Chondrocyte (in vitro differentiated cells): ENCODE results near the gene EGLN1. TPM values are rescaled to one million over a fixed set of nuclear protein-coding genes. Genes with fewer than 3 reads are reported as not detected.

Source experiments
- DNase-seq: peaks from one replicate; pipeline ENCODE4 v3.0.0; 2021; ENCODE audit warnings: mixed read lengths, low spot score
- H3K27ac Mint-ChIP-seq: one replicate; pipeline ENCODE4 v1.8.0; 2021; ENCODE audit warnings: mild to moderate bottlenecking, moderate library complexity, mixed read lengths; ENCODE audit not compliant: unreplicated experiment
- H3K27me3 Mint-ChIP-seq: 2 replicates; pipeline ENCODE4 v1.8.0; 2021; ENCODE audit warnings: low read depth, mixed read lengths
- H3K36me3 Mint-ChIP-seq: 2 replicates; pipeline ENCODE4 v1.8.0; 2021; ENCODE audit warnings: low read depth, mixed read lengths
- H3K4me1 Mint-ChIP-seq: 2 replicates; pipeline ENCODE4 v1.8.0; 2021; ENCODE audit warnings: low read depth, mild to moderate bottlenecking, mixed read lengths
- H3K4me3 Mint-ChIP-seq: one replicate; pipeline ENCODE4 v1.8.0; 2021; ENCODE audit warnings: mild to moderate bottlenecking, moderate library complexity, mixed read lengths; ENCODE audit not compliant: unreplicated experiment
- H3K9me3 Mint-ChIP-seq: 2 replicates; pipeline ENCODE4 v1.8.0; 2021; ENCODE audit warnings: low read depth, mixed read lengths
- total RNA-seq: library from RNA; stranded (reverse); gene quantifications from 3 replicates; pipeline ENCODE4 v1.2.1, GENCODE V29; 2021
- TF ChIP-seq, protein P1 (sequence below): fragments of 200-600 bp; sonication (generic); IDR thresholded peaks from 2 replicates; pipeline ENCODE4 v1.5.0; 2021; ENCODE audit warnings: antibody characterized with exemption, mild to moderate bottlenecking, moderate library complexity

Gene EGLN1
- total RNA-seq, 1 donor from 2014 or later: 36.6 TPM

DNA sequence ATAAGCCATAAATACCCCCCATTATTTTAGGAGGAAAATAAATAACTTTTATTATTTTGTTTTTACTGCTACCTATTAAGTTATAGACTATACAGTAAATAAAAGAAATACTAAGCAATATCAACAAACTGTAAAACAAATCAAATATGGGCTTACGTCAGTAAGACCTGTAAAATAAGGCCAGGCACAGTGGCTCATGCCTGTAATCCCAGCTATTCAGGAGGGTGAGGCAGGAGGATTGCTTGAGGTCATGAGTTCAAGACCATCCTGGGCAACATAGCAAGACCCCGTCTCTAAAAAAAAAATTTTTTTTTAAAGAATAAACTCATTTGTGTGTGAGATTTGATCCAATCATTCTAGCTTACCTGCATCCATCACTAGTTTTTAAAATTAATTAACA is 17.8 kb downstream of the EGLN1 start:
- Mint-ChIP-seq H3K9me3 (no peaks in the 10 kb centered on the region), H3K27ac (no peak overlapping the region), H3K4me1 (peaks cover 9% of the 10 kb centered on the region), H3K4me3 (no peak overlapping the region), H3K27me3 (no peaks in the 10 kb centered on the region), H3K36me3 (no peaks in the 10 kb centered on the region)
- TF ChIP-seq, protein P1, sequence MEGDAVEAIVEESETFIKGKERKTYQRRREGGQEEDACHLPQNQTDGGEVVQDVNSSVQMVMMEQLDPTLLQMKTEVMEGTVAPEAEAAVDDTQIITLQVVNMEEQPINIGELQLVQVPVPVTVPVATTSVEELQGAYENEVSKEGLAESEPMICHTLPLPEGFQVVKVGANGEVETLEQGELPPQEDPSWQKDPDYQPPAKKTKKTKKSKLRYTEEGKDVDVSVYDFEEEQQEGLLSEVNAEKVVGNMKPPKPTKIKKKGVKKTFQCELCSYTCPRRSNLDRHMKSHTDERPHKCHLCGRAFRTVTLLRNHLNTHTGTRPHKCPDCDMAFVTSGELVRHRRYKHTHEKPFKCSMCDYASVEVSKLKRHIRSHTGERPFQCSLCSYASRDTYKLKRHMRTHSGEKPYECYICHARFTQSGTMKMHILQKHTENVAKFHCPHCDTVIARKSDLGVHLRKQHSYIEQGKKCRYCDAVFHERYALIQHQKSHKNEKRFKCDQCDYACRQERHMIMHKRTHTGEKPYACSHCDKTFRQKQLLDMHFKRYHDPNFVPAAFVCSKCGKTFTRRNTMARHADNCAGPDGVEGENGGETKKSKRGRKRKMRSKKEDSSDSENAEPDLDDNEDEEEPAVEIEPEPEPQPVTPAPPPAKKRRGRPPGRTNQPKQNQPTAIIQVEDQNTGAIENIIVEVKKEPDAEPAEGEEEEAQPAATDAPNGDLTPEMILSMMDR: no peak
- DNase-seq: no peak

DNA sequence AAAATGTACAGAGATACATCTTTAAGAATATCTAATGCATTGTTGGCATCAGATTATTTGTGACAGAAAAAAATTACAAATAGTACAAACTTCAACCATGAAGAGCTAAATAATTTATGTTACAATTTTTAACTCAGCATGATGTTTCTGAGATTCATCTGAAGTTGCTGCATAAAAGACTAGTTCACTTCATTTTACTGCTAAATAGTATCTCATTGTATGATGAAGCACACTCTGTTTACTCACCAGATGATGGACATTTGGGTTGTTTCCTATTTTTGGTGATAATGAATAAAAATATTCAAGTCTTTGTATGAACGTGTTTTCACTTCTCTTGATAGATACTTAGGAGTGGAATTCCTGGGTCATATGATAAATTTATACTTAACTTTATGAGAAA is 20.6 kb downstream of the EGLN1 start:
- no peak for DNase-seq
- H3K4me1 Mint-ChIP-seq: peaks cover 22% of the 10 kb centered on the region
- no peaks in the 10 kb centered on the region for H3K9me3 Mint-ChIP-seq
- no peak overlapping the region for H3K27ac Mint-ChIP-seq
- H3K4me3 Mint-ChIP-seq: no peak overlapping the region
- H3K36me3 Mint-ChIP-seq: no peaks in the 10 kb centered on the region
- H3K27me3 Mint-ChIP-seq: no peaks in the 10 kb centered on the region
- TF ChIP-seq, protein P1: no peak

DNA sequence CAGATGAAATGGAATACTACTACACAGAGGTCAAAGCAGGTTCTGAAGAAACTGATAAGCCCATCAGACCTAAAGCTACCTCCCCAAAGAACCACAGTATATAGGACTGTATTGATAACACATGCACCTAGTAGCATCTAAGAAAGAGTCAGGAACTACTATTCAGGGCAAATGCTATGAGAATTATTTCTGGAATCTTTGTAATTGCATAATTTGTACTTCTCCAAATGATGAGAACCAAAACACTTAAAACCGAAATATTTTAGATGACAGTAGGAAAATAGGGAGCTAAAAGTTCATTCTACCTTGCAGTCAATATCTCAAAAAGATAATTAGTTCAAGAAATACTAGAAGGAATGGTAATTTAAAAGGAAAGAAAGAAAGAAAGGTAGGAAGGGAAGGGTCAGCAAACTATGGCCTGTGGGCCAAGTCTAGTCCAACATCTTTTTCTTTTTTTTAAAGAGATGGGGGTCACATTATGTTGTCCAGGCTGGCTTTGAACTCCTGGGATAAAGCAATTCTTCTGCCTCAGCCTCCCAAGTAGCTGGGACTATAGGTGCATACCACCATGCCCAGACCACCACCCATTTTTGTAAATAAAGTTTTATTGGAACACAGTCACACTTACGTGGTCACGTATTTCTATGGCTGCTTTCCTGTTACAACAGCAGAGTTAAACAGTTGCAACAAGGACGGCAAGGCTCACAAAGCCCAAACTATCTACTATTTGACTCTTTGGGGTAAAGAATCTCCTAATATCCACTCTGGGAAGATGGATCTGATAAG is 24.0 kb downstream of the EGLN1 start:
- no peak for DNase-seq
- Mint-ChIP-seq H3K4me3 (no peak overlapping the region), H3K4me1 (peaks cover 43% of the 10 kb centered on the region), H3K36me3 (no peaks in the 10 kb centered on the region), H3K9me3 (no peaks in the 10 kb centered on the region), H3K27me3 (no peaks in the 10 kb centered on the region), H3K27ac (no peak overlapping the region)
- TF ChIP-seq, protein P1: no peak

DNA sequence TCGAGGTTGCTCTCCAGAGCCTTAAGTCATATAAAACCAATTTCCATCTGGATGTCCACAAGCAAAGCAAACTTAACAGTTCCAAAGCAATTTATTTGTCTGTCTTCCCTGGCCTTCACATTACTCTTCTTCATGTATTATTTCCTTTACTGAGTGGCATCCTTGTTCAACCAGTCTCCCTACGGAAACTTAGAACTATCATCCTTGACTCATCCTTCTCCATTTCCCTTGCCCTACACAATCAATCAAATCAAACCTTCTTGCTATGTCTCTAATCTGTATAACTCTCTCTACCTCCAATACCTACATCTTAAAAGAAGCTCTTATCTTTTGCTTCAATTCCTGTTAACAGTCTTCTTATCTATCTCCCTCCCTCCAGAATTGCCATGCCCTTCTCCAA is 25.4 kb downstream of the EGLN1 start:
- no peak overlapping the region for H3K4me3 Mint-ChIP-seq
- no peaks in the 10 kb centered on the region for H3K9me3 Mint-ChIP-seq
- no peaks in the 10 kb centered on the region for H3K27me3 Mint-ChIP-seq
- no peaks in the 10 kb centered on the region for H3K36me3 Mint-ChIP-seq
- TF ChIP-seq, protein P1: no peak
- peak overlapping the region; percentile 97 for H3K27ac Mint-ChIP-seq
- DNase-seq: no peak
- H3K4me1 Mint-ChIP-seq: peaks cover 50% of the 10 kb centered on the region

DNA sequence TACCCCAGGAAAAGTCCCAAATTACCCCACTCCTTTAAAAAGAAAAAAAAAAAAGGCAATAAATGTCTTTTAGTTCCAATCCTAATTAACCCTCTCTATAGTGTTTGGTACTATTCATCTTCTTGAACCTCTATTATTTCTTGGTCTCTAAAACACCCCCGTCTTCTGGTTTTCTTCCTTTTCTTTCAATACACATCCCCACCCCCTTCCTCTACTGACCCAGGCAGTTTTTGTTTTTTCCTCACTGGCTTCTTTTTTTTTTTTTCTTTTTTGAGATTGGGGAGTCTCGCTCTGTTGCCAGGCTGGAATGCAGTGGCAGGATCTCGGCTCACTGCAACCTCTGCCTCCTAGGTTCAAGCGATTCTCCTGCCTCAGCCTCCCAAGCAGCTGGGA is 26.1 kb downstream of the EGLN1 start:
- H3K4me3 Mint-ChIP-seq: peak overlapping the region; percentile 55

More for the DNA sequence above, 26.1 kb downstream of the EGLN1 start:
- TF ChIP-seq, protein P1: no peak
- peak overlapping the region; percentile 97 for H3K27ac Mint-ChIP-seq
- H3K36me3 Mint-ChIP-seq: no peaks in the 10 kb centered on the region
- H3K4me1 Mint-ChIP-seq: peaks cover 50% of the 10 kb centered on the region
- no peaks in the 10 kb centered on the region for H3K27me3 Mint-ChIP-seq
- no peaks in the 10 kb centered on the region for H3K9me3 Mint-ChIP-seq
- DNase-seq: no peak
